Coronary artery (tissue), 2 donors: ENCODE data around the gene VPS13D.

Source experiments
- DNase-seq: peaks from one replicate; pipeline ENCODE4 v3.0.0-alpha.2; 2017; ENCODE audit warnings: low spot score
- H3K27ac ChIP-seq, 2 donors: fragments of 200-600 bp; sonication (generic); one replicate each; pipeline ENCODE4 v1.5.1; 2016 to 2019
- H3K4me3 ChIP-seq: fragments of 200-600 bp; sonication (generic); 2 replicates; pipeline ENCODE4 v1.5.1; 2016; ENCODE audit warnings: mild to moderate bottlenecking, moderate library complexity
- TF ChIP-seq, protein P1 (sequence below): fragments of 200-600 bp; sonication (generic); IDR thresholded peaks from one replicate; pipeline ENCODE4 v1.5.1; 2019; ENCODE audit warnings: antibody characterized with exemption

VPS13D gene

GRCh38 chr1:12204754-12205658 lies 24.8 kb upstream of the VPS13D start:
- DNase-seq = no peak
- H3K27ac ChIP-seq = no peak overlapping the region
- TF ChIP-seq, protein P1, sequence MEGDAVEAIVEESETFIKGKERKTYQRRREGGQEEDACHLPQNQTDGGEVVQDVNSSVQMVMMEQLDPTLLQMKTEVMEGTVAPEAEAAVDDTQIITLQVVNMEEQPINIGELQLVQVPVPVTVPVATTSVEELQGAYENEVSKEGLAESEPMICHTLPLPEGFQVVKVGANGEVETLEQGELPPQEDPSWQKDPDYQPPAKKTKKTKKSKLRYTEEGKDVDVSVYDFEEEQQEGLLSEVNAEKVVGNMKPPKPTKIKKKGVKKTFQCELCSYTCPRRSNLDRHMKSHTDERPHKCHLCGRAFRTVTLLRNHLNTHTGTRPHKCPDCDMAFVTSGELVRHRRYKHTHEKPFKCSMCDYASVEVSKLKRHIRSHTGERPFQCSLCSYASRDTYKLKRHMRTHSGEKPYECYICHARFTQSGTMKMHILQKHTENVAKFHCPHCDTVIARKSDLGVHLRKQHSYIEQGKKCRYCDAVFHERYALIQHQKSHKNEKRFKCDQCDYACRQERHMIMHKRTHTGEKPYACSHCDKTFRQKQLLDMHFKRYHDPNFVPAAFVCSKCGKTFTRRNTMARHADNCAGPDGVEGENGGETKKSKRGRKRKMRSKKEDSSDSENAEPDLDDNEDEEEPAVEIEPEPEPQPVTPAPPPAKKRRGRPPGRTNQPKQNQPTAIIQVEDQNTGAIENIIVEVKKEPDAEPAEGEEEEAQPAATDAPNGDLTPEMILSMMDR = no peak
- no peak overlapping the region for H3K4me3 ChIP-seq

DNA sequence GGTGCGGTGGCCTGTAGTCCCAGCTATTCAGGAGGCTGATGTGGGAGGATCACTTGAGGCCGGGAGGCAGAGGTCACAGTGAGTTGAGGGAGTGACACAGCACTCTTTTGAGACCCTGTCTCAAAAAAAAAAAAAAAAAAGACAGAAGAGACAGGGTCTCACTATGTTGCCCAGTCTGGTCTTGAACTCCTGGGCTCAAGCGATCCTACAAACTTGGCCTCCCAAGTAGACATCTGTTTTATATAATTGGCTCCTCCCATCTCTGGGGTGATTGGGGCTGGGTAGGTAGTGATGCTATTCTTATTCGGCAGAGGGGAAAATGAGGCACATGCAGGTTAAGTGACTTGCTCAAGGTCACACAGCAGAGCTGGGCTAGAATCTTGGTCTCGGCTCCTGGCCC lies 23.6 kb upstream of the VPS13D start:
- no peak overlapping the region for H3K27ac ChIP-seq
- no peak for DNase-seq
- no peak overlapping the region for H3K4me3 ChIP-seq
- TF ChIP-seq, protein P1 = no peak

GRCh38 chr1:12206792-12207424 lies 22.9 kb upstream of the VPS13D start:
- TF ChIP-seq, protein P1 = no peak
- no peak overlapping the region for H3K27ac ChIP-seq

GRCh38 chr1:12208271-12208670 lies 21.6 kb upstream of the VPS13D start:
- no peak overlapping the region for H3K4me3 ChIP-seq
- no peak for DNase-seq
- no peak overlapping the region for H3K27ac ChIP-seq
- TF ChIP-seq, protein P1 = no peak

More at GRCh38 chr1:12206792-12207424, 22.9 kb upstream of the VPS13D start:
- DNase-seq = no peak
- H3K4me3 ChIP-seq = no peak overlapping the region

DNA sequence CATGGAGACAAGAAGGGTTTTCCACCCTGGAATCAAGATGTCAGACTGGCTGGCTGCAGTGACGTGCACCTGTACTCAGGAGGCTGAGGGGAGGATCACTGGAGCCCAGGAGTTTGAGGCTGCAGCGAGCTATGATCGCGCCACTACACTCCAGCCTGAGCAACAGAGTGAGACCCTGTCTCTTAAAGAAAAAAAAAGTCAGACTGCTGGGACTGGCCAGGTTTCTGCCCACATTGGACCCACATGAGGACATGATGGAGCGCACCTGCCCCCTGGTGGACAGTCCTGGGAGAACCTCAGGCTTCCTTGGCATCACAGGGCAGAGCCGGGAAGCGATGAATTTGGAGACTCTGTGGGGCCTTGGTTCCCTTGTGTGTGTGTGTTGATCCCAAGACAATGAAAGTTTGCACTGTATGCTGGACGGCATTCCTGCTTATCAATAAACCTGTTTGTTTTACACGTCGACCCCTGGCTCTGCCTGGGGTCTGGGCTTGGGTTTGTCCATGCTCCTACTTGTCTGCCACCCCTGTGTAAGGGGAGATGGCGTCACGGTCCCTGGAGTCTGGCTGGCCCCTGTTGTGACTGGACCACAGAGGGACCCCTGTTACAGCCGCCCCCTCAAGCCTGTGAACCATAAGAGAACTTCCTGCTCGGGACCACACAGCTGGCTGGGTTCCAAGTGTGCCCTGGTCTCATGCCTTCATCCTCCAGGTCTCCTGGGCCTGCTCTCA lies 20.9 kb upstream of the VPS13D start:
- peak; percentile 86 for DNase-seq
- TF ChIP-seq, protein P1 = peak; percentile 90
- H3K4me3 ChIP-seq = no peak overlapping the region
- H3K27ac ChIP-seq = no peak overlapping the region

DNA sequence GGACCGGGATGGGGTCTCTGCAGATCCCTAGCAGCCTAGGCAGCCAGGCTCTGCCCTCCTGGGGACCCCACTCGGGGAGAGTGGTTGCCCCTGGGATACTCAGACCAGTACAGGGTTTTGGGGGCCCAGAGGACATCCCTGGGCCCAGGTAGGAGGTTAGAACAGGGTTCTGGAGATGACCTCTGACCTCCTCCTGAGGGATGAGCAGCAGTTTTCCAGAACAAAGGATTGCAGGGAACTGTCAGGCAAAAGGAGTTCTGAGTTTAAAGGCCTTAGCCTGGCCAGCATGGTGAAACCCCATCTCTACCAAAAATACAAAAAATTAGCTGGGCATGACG lies 20.4 kb upstream of the VPS13D start:
- Histone ChIP-seq H3K27ac (no peak overlapping the region), H3K4me3 (no peak overlapping the region)
- TF ChIP-seq, protein P1 = no peak
- no peak for DNase-seq
